Upper lobe of right lung (tissue), 1 donor: ENCODE results near the gene FBF1. TPM values are rescaled to one million over a fixed set of nuclear protein-coding genes. Genes with fewer than 3 reads are reported as not detected.

Experiments used
- ATAC-seq: fragments of 200-7000 bp; cut with Tn5 transposase; one replicate; pipeline ENCODE4 v1.9.1; 2020; ENCODE audit warnings: mild to moderate bottlenecking, moderate library complexity
- DNase-seq: peaks from one replicate; pipeline ENCODE4 v3.0.0-alpha.2; 2020
- H3K27ac ChIP-seq: fragments of 200-600 bp; one replicate; pipeline ENCODE4 v1.8.0; 2022
- H3K27me3 ChIP-seq: fragments of 200-600 bp; one replicate; pipeline ENCODE4 v1.8.0; 2022; ENCODE audit warnings: mild to moderate bottlenecking
- H3K36me3 ChIP-seq: fragments of 200-600 bp; one replicate; pipeline ENCODE4 v1.8.0; 2022
- H3K4me1 ChIP-seq: fragments of 200-600 bp; one replicate; pipeline ENCODE4 v1.8.0; 2022
- H3K4me3 ChIP-seq: fragments of 200-600 bp; one replicate; pipeline ENCODE4 v1.8.0; 2022; ENCODE audit warnings: mild to moderate bottlenecking
- H3K9me3 ChIP-seq: fragments of 200-600 bp; one replicate; pipeline ENCODE4 v1.8.0; 2022
- intact Hi-C: fragments of 100-400 bp; cut with DNase I; formaldehyde crosslinking; loops from one replicate; pipeline ENCODE4 v1.11.0; 2022
- total RNA-seq: library from RNA; stranded (reverse); fragmentation: NEBNext Ultra II Directional; extraction: Animal tissue kit (Norgen Biotek cat#: 25700); gene quantifications from one replicate; pipeline ENCODE4 v1.2.1, GENCODE V29; 2021
- TF ChIP-seq, protein P1 (sequence below): fragments of 200-600 bp; IDR thresholded peaks from one replicate; pipeline ENCODE4 v1.8.0; 2022; ENCODE audit warnings: antibody characterized with exemption
- donor health status: DM: no; HTN: yes; CAD: no; lungs with severe emphysema.

The FBF1 gene
- total RNA-seq, 1 donor from 2014 or later: 11.3 TPM

DNA sequence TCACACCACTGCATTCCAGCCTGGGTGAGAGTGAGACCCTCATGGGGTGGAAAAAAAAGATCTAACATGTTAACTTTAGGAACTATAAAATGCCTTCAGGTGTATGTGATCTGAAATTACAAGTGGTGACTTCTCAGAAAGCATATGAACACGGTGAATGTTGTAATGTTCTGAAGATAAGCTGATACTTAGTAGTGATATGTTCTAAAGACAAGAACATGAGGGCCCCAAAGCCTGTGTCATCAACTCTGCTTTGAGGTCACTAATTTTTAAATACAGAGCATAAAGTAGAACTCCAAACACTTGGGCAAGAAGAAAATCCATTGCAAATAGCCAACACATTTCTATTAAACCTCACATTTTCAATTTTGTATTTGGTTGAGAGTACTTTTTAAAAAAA is 2.6 kb upstream of the FBF1 start:
- Histone ChIP-seq H3K4me3 (no peak overlapping the region), H3K27ac (no peak overlapping the region), H3K9me3 (no peaks in the 10 kb centered on the region), H3K27me3 (no peaks in the 10 kb centered on the region), H3K4me1 (peaks cover 4% of the 10 kb centered on the region), H3K36me3 (peaks cover 40% of the 10 kb centered on the region)
- no peak for ATAC-seq
- TF ChIP-seq, protein P1, sequence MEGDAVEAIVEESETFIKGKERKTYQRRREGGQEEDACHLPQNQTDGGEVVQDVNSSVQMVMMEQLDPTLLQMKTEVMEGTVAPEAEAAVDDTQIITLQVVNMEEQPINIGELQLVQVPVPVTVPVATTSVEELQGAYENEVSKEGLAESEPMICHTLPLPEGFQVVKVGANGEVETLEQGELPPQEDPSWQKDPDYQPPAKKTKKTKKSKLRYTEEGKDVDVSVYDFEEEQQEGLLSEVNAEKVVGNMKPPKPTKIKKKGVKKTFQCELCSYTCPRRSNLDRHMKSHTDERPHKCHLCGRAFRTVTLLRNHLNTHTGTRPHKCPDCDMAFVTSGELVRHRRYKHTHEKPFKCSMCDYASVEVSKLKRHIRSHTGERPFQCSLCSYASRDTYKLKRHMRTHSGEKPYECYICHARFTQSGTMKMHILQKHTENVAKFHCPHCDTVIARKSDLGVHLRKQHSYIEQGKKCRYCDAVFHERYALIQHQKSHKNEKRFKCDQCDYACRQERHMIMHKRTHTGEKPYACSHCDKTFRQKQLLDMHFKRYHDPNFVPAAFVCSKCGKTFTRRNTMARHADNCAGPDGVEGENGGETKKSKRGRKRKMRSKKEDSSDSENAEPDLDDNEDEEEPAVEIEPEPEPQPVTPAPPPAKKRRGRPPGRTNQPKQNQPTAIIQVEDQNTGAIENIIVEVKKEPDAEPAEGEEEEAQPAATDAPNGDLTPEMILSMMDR: no peak
- DNase-seq: no peak
- intact Hi-C loops: no loop called here

DNA sequence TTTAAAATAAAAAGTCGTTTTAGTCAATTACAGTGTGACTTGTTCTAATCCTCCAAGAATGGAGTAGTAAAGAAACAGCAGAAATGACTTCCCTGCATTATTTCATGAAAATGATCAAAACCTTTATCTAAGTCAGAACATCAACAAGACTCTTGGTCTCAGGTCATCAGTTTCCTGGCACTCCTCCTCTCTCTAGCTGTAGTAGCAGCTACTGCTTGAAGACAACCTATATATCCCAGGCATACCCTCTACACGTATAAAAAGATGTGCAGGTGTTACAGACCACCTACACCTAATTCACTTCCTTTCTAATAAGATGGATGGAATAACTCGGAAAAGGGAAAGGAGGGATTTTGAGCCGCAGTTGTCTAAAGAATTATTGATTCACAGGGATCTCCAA is 1.6 kb upstream of the FBF1 start:
- H3K27ac ChIP-seq: no peak overlapping the region
- ATAC-seq: no peak
- no peaks in the 10 kb centered on the region for H3K27me3 ChIP-seq
- intact Hi-C loops: no loop called here
- H3K36me3 ChIP-seq: peaks cover 30% of the 10 kb centered on the region
- no peak overlapping the region for H3K4me3 ChIP-seq
- H3K9me3 ChIP-seq: no peaks in the 10 kb centered on the region
- DNase-seq: no peak
- TF ChIP-seq, protein P1: no peak
- H3K4me1 ChIP-seq: peaks cover 4% of the 10 kb centered on the region

DNA sequence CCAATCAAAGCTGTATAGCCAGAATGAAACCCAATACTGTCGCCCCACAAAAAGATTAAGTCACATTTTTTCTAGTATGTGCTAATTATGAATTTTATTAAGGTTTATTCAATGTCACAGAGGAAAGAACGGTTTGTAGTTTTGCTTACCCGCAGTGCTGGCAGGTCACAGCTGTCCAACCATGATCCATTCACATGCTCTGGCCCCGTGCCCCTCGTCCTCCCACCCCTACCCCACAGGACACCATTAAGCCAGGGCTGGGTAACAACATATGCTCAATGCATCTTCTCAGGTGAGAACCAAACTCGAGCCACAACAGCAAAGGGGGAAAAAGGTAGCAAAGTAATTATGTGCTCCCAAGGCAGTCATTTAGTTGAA is 589 bp upstream of the FBF1 start:
- no peak for ATAC-seq
- H3K27ac ChIP-seq: peak overlapping the region; percentile 80

DNA sequence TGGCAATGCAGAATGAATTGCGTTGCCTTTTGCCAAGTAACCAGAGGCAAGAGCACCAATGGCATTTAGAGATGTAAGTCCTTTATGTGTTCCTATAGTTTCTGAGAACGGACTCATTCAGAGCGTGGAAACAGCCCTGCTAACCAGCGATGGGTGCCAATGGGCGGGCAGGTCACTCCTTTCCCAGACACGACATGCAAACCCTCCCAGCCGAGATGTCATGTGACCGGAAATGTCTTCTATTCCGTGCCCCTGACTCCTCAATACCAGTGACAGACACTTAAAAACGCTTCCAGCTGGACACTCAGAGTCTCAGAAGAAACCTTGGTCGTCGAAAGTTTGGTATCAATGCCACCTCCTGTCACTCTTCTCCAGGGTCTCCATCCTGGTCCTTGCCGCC is 3.2 kb downstream of the FBF1 start:
- peaks cover 4% of the 10 kb centered on the region for H3K4me1 ChIP-seq
- intact Hi-C loops: no loop called here
- DNase-seq (peak; percentile 37), ATAC-seq (no peak)
- H3K4me3 ChIP-seq: no peak overlapping the region
- no peaks in the 10 kb centered on the region for H3K27me3 ChIP-seq
- H3K9me3 ChIP-seq: no peaks in the 10 kb centered on the region
- no peaks in the 10 kb centered on the region for H3K36me3 ChIP-seq
- TF ChIP-seq, protein P1: no peak
- no peak overlapping the region for H3K27ac ChIP-seq

More for the DNA sequence above, 589 bp upstream of the FBF1 start:
- H3K4me3 ChIP-seq: peak overlapping the region; percentile 83
- peaks cover 4% of the 10 kb centered on the region for H3K4me1 ChIP-seq
- H3K36me3 ChIP-seq: peaks cover 19% of the 10 kb centered on the region
- intact Hi-C loops: no loop called here
- H3K27me3 ChIP-seq: no peaks in the 10 kb centered on the region
- no peaks in the 10 kb centered on the region for H3K9me3 ChIP-seq
- TF ChIP-seq, protein P1: no peak
- peak; percentile 43 for DNase-seq

DNA sequence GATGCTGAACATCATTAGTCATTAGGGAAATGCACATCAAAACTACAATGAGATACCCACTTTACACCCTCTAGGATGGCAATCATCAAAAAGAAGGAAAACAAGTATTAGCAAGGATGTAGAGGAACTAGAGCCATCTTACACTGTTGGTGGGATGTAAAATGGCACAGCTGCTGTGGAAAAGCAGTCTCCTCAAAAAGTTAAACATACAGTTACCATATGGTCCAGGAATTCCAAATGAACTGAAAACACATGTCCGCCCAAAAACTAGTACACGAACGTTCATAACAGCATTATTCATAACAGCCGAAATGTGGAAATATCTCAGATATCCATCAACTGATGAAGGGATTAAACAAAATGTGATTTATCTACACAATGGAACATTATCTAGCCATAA is 7.0 kb downstream of the FBF1 start:
- DNase-seq (no peak), ATAC-seq (no peak)
- H3K4me3 ChIP-seq: no peak overlapping the region
- H3K4me1 ChIP-seq: no peaks in the 10 kb centered on the region
- intact Hi-C loops: no loop called here
- H3K9me3 ChIP-seq: no peaks in the 10 kb centered on the region
- H3K27me3 ChIP-seq: no peaks in the 10 kb centered on the region
- H3K36me3 ChIP-seq: no peaks in the 10 kb centered on the region
- TF ChIP-seq, protein P1: no peak
- no peak overlapping the region for H3K27ac ChIP-seq

DNA sequence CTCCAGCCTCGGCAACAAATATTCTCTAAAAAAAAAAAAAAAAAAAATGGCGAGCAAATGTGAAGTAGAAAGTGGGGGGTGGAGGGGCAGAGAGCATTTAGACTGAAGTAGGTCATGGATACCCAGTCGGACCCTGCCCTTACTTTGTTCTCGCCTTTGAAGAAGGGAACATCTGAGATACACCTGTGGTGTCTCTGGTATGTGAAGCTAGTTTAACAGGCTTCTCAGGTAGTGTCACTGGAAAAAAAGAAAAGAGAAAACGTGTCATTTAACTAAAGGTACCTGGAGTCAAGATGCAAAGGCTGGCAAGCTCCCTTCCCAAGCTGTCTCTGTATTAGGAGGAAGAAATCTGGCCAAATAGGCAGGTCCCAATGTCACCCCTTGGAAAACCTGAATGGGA is 8.0 kb downstream of the FBF1 start:
- no peak overlapping the region for H3K27ac ChIP-seq
- H3K36me3 ChIP-seq: no peaks in the 10 kb centered on the region
- H3K27me3 ChIP-seq: no peaks in the 10 kb centered on the region
- no peaks in the 10 kb centered on the region for H3K9me3 ChIP-seq
- ATAC-seq (no peak), DNase-seq (no peak)
- intact Hi-C loops: no loop called here
- no peaks in the 10 kb centered on the region for H3K4me1 ChIP-seq
- no peak overlapping the region for H3K4me3 ChIP-seq
- TF ChIP-seq, protein P1: no peak
